PFSK-1 (cell line): ENCODE data around the gene OR52B4.

Experiments used
- FOXP2 ChIP-seq: optimal IDR thresholded peaks from 2 replicates; pipeline ENCODE3; 2011; ENCODE audit warnings: borderline replicate concordance, control low read depth, inconsistent platforms; ENCODE audit not compliant: insufficient read depth; ENCODE audit errors: extremely low read length, extremely low read depth
- POLR2AphosphoS5 ChIP-seq: IDR thresholded peaks from 2 replicates; pipeline ENCODE4 v1.6.1; 2012; ENCODE audit warnings: low read depth, mild to moderate bottlenecking, control low read depth, low read length, moderate library complexity
- REST ChIP-seq, 2 experiments: IDR thresholded peaks; 2 replicates each; pipeline versions ENCODE4 v1.6.1 to v1.8.0; 2011 to 2012; ENCODE audit warnings: low read depth in 2 of 2, low read length in 2 of 2, control low read depth in 1 of 2, inconsistent platforms in 1 of 2, mild to moderate bottlenecking in 1 of 2, moderate library complexity in 1 of 2; ENCODE audit not compliant: insufficient read depth in 1 of 2
- SIN3A ChIP-seq: IDR thresholded peaks from 2 replicates; pipeline ENCODE4 v1.6.1; 2012; ENCODE audit warnings: mild to moderate bottlenecking, low read length, moderate library complexity, borderline replicate concordance; ENCODE audit not compliant: insufficient read depth
- TAF1 ChIP-seq: IDR thresholded peaks from 2 replicates; pipeline ENCODE4 v1.6.1; 2012; ENCODE audit warnings: low read length, control low read depth, borderline replicate concordance; ENCODE audit not compliant: insufficient read depth

GRCh38 chr11:4385978-4386740 is 18.0 kb upstream of the OR52B4 start:
- TF ChIP-seq POLR2AphosphoS5 (no peak), TAF1 (no peak), FOXP2 (no peak), REST (IDR thresholded peaks at IDR 0.05; ENCODE audit: insufficient read depth in 1 of 2, low read depth in 2 of 2, low read length in 2 of 2) (no peak), SIN3A (no peak)
